PC-3 (cell line): ENCODE results near the gene TCF7. TPM values are rescaled to one million over a fixed set of nuclear protein-coding genes. Genes with fewer than 3 reads are reported as not detected.

ENCODE experiments used
- ATAC-seq: fragments of 200-7000 bp; cut with Tn5 transposase; 2 replicates; pipeline ENCODE4 v1.9.1; 2020; ENCODE audit warnings: mild to moderate bottlenecking, moderate library complexity
- BruUV-seq: library from RNA; stranded (reverse); fragments of 400-500 nt; replicated peaks from 2 replicates; lab custom pipeline; 2021; lab: Mats Ljungman, UMichigan
- CTCF ChIA-PET: fragments of 300-600 bp; sonication (Branson Sonifier 250); formaldehyde crosslinking; loops from one replicate; lab custom pipeline; 2022; ENCODE audit warnings: antibody characterized with exemption; lab: Charles Lee
- POLR2A ChIA-PET: fragments of 300-600 bp; sonication (Branson Sonifier 250); formaldehyde crosslinking; loops from one replicate; lab custom pipeline; 2022; ENCODE audit warnings: antibody characterized with exemption; ENCODE audit not compliant: unreplicated experiment; lab: Charles Lee
- DNase-seq: peaks from one replicate; pipeline ENCODE4 v3.0.0-alpha.2; 2015
- H2AFZ ChIP-seq: fragments of 300-600 bp; sonication (generic); 2 replicates; pipeline ENCODE4 v1.6.0; 2016; ENCODE audit warnings: antibody characterized with exemption, low read length
- H3F3A ChIP-seq: fragments of 300-600 bp; sonication (generic); one replicate; pipeline ENCODE4 v1.6.0; 2017; ENCODE audit warnings: antibody characterized with exemption, low read length, control low read depth, mild to moderate bottlenecking; ENCODE audit not compliant: unreplicated experiment
- H3K27ac ChIP-seq: fragments of 300-600 bp; sonication (generic); 2 replicates; pipeline ENCODE4 v1.5.1; 2016; ENCODE audit warnings: mild to moderate bottlenecking, low read length
- H3K27me3 ChIP-seq: fragments of 300-600 bp; sonication (generic); 2 replicates; pipeline ENCODE4 v1.6.1; 2016; ENCODE audit warnings: low read length, mixed read lengths
- H3K36me3 ChIP-seq: fragments of 300-600 bp; sonication (generic); 2 replicates; pipeline ENCODE4 v1.6.1; 2016; ENCODE audit warnings: low read depth, mixed run types, low read length, mixed read lengths
- H3K4me1 ChIP-seq: fragments of 300-600 bp; sonication (generic); 2 replicates; pipeline ENCODE4 v1.5.1; 2016; ENCODE audit warnings: low read length; ENCODE audit not compliant: insufficient read depth
- H3K4me2 ChIP-seq: fragments of 300-600 bp; sonication (generic); 2 replicates; pipeline ENCODE4 v1.6.0; 2016; ENCODE audit warnings: low read length
- H3K4me3 ChIP-seq: fragments of 300-600 bp; sonication (generic); 2 replicates; pipeline ENCODE4 v1.5.1; 2016; ENCODE audit warnings: mild to moderate bottlenecking, low read length, mixed read lengths
- H3K79me2 ChIP-seq: fragments of 300-600 bp; sonication (generic); 2 replicates; pipeline ENCODE4 v1.6.1; 2017; ENCODE audit warnings: low read length, mixed read lengths
- H3K9ac ChIP-seq: fragments of 300-600 bp; sonication (generic); 2 replicates; pipeline ENCODE4 v1.6.0; 2016; ENCODE audit warnings: mild to moderate bottlenecking, low read length
- H3K9me2 ChIP-seq: fragments of 300-600 bp; sonication (generic); replicated peaks from 2 replicates; pipeline ENCODE4 v1.6.1; 2016; ENCODE audit warnings: mixed run types, low read length, mixed read lengths
- H3K9me3 ChIP-seq: fragments of 300-600 bp; sonication (generic); 2 replicates; pipeline ENCODE4 v1.6.1; 2016; ENCODE audit warnings: low read length, mixed read lengths
- H4K20me1 ChIP-seq: fragments of 300-600 bp; sonication (generic); 2 replicates; pipeline ENCODE4 v1.6.1; 2016; ENCODE audit warnings: low read length, mixed read lengths
- EZH2 ChIP-seq: fragments of 300-600 bp; sonication (generic); IDR thresholded peaks from one replicate; pipeline ENCODE4 v1.6.1; 2017; ENCODE audit warnings: antibody characterized with exemption, mild to moderate bottlenecking, low read length; ENCODE audit not compliant: unreplicated experiment
- EZH2phosphoT487 ChIP-seq: fragments of 300-600 bp; sonication (generic); IDR thresholded peaks from 2 replicates; pipeline ENCODE4 v1.6.1; 2018; ENCODE audit warnings: mild to moderate bottlenecking, antibody characterized with exemption, low read length, borderline replicate concordance
- intact Hi-C: fragments of 100-400 bp; cut with micrococcal nuclease; formaldehyde crosslinking; loops from 2 replicates; pipeline ENCODE4 v1.9.0; 2023
- total RNA-seq: library from RNA; depleted of rRNA; stranded (reverse); fragments of >200 nt; gene quantifications from 2 replicates; pipeline ENCODE4 v1.2.3, GENCODE V29; 2014
- TF ChIP-seq, protein P1 (sequence below): fragments of 300-600 bp; sonication (generic); conservative IDR thresholded peaks from 2 replicates; pipeline ENCODE4 v1.5.1; 2017; ENCODE audit warnings: antibody characterized with exemption, low read depth, mild to moderate bottlenecking, low read length

Gene TCF7
- total RNA-seq, 1 experiment from 2014 or later: 3.9 TPM

DNA sequence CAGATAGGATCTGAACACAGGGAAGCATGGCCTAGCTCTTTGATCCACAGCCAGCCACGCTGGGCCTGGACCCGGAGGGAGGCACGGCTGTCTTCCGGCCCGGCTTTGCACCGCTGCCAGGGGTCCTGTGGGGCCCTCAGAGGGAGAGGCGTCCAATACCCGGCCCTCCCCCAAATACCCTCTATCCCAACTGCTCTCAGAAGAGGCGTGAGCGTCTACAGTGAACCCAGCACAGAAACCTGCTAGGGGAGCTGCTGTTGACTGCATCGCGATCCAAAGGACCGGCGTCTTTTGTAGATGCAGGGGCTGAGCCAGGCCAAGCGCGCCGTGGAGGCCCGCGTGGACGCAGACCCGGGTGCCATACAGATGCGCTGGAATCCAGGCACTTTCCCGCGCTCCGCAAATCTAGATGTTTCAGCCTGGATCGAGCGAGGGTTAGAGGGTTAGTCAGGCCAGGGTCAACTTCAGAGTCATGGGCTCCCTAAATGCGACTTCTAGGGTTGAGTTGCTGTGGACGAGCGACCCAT, 1.1 kb upstream of the TCF7 start:
- no peaks in the 10 kb centered on the region for H3F3A ChIP-seq
- no peak overlapping the region for H3K27ac ChIP-seq
- no peaks in the 10 kb centered on the region for H3K9me2 ChIP-seq
- no peaks in the 10 kb centered on the region for H3K36me3 ChIP-seq
- no peak overlapping the region for H3K4me2 ChIP-seq
- no peaks in the 10 kb centered on the region for H3K79me2 ChIP-seq
- H3K27me3 ChIP-seq: no peaks in the 10 kb centered on the region
- no peak overlapping the region for H2AFZ ChIP-seq
- CTCF ChIA-PET: interaction anchor here (0.5 kb wide), 1 partner anchor 74 kb away, joined by 3 read pairs; no protein-coding TSS in a partner anchor
- DNase-seq: no peak
- no peak overlapping the region for H3K9ac ChIP-seq
- no peak for TF ChIP-seq EZH2phosphoT487
- no peak for TF ChIP-seq EZH2
- TF ChIP-seq, protein P1, sequence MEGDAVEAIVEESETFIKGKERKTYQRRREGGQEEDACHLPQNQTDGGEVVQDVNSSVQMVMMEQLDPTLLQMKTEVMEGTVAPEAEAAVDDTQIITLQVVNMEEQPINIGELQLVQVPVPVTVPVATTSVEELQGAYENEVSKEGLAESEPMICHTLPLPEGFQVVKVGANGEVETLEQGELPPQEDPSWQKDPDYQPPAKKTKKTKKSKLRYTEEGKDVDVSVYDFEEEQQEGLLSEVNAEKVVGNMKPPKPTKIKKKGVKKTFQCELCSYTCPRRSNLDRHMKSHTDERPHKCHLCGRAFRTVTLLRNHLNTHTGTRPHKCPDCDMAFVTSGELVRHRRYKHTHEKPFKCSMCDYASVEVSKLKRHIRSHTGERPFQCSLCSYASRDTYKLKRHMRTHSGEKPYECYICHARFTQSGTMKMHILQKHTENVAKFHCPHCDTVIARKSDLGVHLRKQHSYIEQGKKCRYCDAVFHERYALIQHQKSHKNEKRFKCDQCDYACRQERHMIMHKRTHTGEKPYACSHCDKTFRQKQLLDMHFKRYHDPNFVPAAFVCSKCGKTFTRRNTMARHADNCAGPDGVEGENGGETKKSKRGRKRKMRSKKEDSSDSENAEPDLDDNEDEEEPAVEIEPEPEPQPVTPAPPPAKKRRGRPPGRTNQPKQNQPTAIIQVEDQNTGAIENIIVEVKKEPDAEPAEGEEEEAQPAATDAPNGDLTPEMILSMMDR: no peak
- no peak for ATAC-seq
- H3K9me3 ChIP-seq: no peaks in the 10 kb centered on the region
- BruUV-seq: no TSS peak
- H3K4me3 ChIP-seq: no peak overlapping the region
- intact Hi-C loops: no loop called here
- H4K20me1 ChIP-seq: no peaks in the 10 kb centered on the region
- POLR2A ChIA-PET: no interaction called here
- H3K4me1 ChIP-seq: peaks cover 2% of the 10 kb centered on the region; the same call in 1 of the 2 replicates

GRCh38 chr5:134114886-134115805, 665 bp downstream of the TCF7 start:
- no peaks in the 10 kb centered on the region for H4K20me1 ChIP-seq
- peak overlapping the region; percentile 75 for H2AFZ ChIP-seq
- no TSS peak for BruUV-seq
- no peak overlapping the region for H3K27ac ChIP-seq
- H3K36me3 ChIP-seq: no peaks in the 10 kb centered on the region
- no peaks in the 10 kb centered on the region for H3K79me2 ChIP-seq
- H3F3A ChIP-seq: no peaks in the 10 kb centered on the region
- no peaks in the 10 kb centered on the region for H3K9me3 ChIP-seq
- peaks cover 2% of the 10 kb centered on the region; the same call in 1 of the 2 replicates for H3K4me1 ChIP-seq
- peak overlapping the region; percentile 67 for H3K4me3 ChIP-seq
- no peak for DNase-seq
- CTCF ChIA-PET: interaction anchor here (1.9 kb wide), 1 partner anchor 76 kb away, joined by 6 read pairs; no protein-coding TSS in a partner anchor
- TF ChIP-seq EZH2phosphoT487 (no peak), EZH2 (no peak)
- TF ChIP-seq, protein P1: no peak
- H3K9me2 ChIP-seq: no peaks in the 10 kb centered on the region
- H3K27me3 ChIP-seq: no peaks in the 10 kb centered on the region
- H3K4me2 ChIP-seq: peak overlapping the region; percentile 83
- ATAC-seq: peak; percentile 44
- POLR2A ChIA-PET: interaction anchor here (0.7 kb wide), 1 partner anchor 766 kb away, joined by 15 read pairs; no protein-coding TSS in a partner anchor
- peak overlapping the region; percentile 17 for H3K9ac ChIP-seq
- intact Hi-C loops: no loop called here
